Measurements from ENCODE around the gene MYL7. TPM values are rescaled to one million over a fixed set of nuclear protein-coding genes. Genes with fewer than 3 reads are reported as not detected.
"Not testable (repeated sequence)": the region's sequence is repeated elsewhere in the genome, so short reads cannot be mapped to it uniquely, and the experiment has no call there.

The MYL7 gene, protein sequence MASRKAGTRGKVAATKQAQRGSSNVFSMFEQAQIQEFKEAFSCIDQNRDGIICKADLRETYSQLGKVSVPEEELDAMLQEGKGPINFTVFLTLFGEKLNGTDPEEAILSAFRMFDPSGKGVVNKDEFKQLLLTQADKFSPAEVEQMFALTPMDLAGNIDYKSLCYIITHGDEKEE
- not detected for total RNA-seq

DNA sequence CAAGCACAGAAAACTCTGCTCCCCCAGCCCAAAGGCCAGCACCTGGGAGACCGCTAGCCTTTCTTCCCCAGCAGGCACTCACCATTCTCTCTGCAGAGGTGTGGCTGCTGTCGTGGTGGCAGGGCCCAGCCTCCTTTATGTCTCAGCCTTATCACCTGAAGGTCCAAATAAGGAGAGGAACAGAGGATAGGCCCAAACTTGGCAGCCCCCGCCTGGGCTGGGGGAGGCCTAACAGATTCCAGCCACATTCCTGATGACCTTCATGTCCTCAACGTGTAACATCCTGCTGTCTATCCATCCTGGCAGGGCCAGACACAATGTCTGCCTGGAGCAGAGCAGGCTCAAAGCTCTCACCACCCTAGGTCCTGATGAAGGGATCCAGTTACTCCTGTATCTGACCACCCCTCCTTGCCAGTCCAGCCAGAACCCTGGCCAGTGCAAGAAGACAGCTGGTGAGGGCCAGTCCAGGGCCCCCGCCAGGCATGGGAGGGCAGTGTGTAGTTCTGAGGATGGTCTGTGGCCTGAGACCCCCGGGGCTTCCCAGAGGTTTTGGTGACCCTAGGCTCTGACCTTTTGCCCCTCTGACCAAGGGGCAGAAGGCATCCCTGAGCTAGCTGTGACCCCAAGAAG lies at the start of gene MYL7:
MYL7 (minus strand) TSS at position 112 of the 630 bp plus-strand sequence; CDS start at position 85, 27 bp downstream.
- ATAC-seq, result no peak

GRCh38 chr7:44189993-44190872 lies 49.1 kb upstream of the MYL7 start:
- no peak for ATAC-seq

GRCh38 chr7:44189286-44189992 lies 48.3 kb upstream of the MYL7 start, which contains the start of gene GCK:
Gene GCK (minus strand): TSS chr7:44189439. CDS start chr7:44188953, 486 bp downstream.
- no peak for ATAC-seq

GRCh38 chr7:44188480-44189225 lies 47.5 kb upstream of the MYL7 start:
- no peak for ATAC-seq

- no peak for ATAC-seq
These were observed 46.7 kb upstream of the MYL7 start for GRCh38 chr7:44187636-44188416.

DNA sequence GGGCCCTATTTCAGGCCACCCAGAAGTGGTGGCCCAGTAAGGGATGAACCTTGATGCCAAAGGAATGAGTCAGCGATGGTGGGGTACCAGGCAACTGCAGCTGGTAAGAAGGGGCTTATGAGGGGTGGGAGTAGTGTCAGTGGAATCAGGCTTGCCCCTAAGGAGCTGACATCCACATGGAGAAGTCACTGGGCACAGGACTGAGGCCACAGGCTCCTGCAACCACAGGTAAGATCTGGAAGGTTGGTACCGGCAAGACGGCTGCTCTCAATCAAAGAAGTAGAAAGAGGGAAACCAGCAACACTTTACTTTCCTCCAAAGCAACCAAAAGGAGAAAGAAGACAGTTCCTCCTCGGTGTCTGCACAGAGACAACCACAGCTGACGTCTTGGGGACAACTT lies 45.6 kb upstream of the MYL7 start:
- no peak for ATAC-seq

DNA sequence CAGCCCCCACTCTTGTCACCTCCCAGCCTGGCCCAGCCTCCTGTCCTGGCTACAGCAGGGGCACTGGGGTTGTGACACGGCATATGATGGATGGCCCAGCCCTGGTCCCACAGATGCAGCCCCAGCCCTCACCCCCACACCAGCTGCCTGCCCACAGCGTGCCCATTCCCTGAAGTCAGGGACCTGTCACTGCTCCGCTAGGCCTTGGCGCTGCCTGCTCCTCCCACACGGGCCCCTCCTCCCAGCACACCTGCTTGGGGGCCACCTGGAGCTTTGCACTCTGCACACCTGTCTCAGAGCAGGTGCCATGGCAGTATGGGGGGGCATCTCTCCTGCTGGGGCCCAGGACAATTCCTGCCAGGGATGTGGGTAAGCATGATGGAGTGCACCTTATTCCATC lies 44.6 kb upstream of the MYL7 start:
- no peak for ATAC-seq

DNA sequence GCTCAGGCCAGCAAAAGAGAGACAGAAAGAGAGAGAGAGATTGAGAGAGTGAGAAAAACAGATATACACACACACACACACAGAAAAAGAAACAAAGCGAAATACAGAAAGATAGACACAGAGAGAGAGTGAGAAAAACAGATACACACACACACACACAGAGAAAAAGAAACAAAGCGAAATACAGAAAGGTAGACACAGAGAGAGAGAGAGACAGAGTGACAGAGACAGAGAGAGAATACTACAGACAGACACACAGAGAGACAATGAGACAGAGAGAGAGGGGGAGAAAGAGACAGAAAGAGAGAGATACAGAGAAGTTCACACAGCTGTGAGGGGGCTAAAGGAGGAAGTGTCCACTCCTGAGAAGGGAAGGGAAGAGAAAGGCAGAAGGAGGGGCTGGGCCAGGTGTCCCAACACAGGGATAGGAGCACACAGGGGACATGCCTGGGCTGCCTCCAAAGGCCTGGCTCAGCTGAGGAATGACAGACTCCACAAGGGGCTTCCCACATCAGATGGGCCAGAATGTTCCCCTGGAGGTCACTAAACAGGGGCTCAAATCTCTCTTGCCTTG lies 43.8 kb upstream of the MYL7 start:
- ATAC-seq, result no peak

GRCh38 chr7:44184206-44184872 lies 43.2 kb upstream of the MYL7 start:
- peak; percentile 98 for ATAC-seq

DNA sequence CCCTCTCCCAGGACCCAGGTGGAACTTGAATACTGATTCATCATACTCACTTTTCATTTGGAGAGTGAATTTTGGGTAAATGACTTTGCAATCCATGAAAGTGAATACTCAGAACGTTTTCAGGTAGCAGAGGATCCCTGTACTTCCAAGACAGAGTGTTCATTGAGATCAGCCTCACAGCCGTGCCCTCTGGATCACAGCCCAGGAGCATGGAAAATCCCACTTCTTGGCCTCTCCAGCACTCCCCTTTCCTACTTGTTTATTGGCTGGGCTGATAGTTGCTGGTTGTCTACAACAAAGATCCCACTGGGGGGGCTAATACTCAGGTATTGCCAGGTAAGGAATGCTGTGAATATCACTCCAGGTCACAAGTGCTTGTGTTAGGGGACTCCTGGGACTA lies 42.3 kb upstream of the MYL7 start:
- no peak for ATAC-seq

DNA sequence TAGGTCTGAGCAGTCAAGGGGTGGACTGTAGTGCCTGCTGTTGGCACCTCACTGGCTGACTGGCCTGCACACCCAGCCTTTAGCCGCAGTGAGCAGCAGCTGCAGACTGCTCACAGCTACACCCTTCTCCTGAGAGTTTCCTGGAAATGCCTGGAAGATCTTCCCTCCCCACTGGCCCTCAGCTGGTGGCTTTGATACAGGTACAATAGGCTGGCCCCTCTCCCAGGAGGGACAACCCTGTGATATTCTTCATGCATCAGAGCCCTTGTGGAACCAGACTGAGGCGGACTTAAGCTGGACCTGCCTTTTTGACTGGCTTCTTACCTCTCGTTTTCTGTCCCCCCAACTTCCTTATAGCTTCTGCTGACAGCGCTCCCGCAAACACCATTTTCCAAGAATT lies 41.7 kb upstream of the MYL7 start:
- no peak for ATAC-seq

- ATAC-seq, result no peak
These were observed 39.5 kb upstream of the MYL7 start for GRCh38 chr7:44180631-44181030.

DNA sequence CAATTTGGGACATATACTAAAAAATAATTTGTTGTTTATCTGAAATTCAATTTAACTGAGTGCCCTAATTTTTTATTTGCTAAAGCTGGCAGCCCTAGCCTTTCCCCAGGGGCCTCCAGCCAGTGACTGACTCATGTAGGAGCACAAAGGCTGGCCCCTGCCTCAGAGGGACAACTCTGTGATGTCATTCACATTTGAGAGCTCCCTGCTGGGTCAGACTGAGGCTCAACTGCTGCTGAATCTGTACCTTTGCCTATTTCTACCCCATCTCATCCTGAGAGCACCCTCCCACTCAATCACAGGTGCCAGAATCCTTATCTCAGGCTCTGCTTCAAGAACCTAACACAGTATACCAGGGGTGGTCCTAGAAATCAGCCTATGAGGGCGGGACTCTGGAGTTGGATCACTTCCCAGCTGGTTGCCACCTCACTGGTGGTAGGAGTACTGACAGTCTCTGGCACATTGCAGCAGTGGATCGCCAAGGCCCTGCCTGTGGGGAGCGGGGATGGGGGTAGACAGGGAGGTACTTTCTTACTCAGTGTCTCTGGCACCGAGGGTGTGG lies 36.5 kb upstream of the MYL7 start:
- ATAC-seq, result no peak

DNA sequence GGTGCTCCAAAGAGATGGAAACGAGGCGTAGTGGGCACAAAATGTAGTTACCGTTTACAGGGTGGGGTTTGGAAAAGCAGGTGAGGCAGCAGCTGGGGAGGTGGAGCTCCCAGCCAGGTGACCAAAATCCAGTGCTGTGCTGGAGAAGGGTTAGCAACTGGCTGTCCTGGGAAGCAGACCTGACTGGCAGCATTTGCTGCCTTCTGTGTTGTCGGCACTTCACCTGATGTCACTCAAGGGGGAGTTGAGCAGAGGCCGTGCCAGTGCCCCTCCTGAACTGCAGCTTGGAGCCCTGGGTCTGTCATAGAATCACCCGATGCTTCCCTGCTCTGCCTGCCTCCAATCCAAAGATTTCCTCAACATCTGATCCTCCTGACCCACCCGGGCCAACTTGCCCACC lies 35.4 kb upstream of the MYL7 start:
- no peak for ATAC-seq

GRCh38 chr7:44175730-44176129 lies 34.6 kb upstream of the MYL7 start:
- no peak for ATAC-seq

GRCh38 chr7:44174694-44174948 lies 33.5 kb upstream of the MYL7 start:
- not testable (repeated sequence) for ATAC-seq

GRCh38 chr7:44173911-44174693 lies 33.0 kb upstream of the MYL7 start:
- no peak for ATAC-seq

GRCh38 chr7:44172803-44173424 lies 31.8 kb upstream of the MYL7 start:
- ATAC-seq, result no peak

DNA sequence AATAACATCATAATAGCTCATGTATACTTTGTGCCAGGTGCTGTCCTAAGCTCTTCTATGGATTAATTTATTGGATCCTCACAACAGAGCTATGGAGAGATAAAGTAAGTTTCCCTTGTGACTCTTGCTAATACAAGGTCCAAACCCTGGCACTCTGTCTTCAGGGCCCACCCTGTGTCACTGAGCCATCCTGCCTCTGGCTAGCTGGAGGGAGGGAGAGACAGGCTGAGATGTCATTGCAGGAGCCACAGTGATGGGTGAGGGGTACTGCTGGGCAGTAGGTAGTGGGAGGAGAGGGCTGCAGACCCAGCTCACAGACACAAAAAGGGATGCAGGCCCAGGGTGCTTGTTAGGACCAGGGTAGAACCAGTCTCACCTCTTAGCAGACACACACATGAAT lies 31.2 kb upstream of the MYL7 start:
- no peak for ATAC-seq

All from esophagus mucosa (tissue), 1 donor.